HepG2 (cell line): Measurements from ENCODE around the gene DUS1L. TPM values are rescaled to one million over a fixed set of nuclear protein-coding genes. Genes with fewer than 3 reads are reported as not detected.
A peak's percentile ranks its signal among the peaks of the same experiment; 100 is the strongest.

ENCODE experiments used
- AGO1 ChIP-seq: fragments of 200-400 bp; formaldehyde crosslinking; IDR thresholded peaks from 2 replicates; pipeline ENCODE4 v1.6.1; 2017; ENCODE audit warnings: mild to moderate bottlenecking, low read depth, low read length, moderate library complexity; ENCODE audit not compliant: poor library complexity, severe bottlenecking
- CREM ChIP-seq, 2 experiments: sonication (generic) in 1 of 2; formaldehyde crosslinking in 1 of 2; IDR thresholded peaks; 2 replicates each; pipeline versions ENCODE4 v1.4.0 to v1.6.1; 2016 to 2020; ENCODE audit warnings: antibody characterized with exemption in 1 of 2, mild to moderate bottlenecking in 1 of 2, missing genetic modification reagents in 1 of 2
- FIP1L1 ChIP-seq: fragments of 200-400 bp; formaldehyde crosslinking; IDR thresholded peaks from 2 replicates; pipeline ENCODE4 v1.6.1; 2018; ENCODE audit warnings: low read depth, mild to moderate bottlenecking, low read length, moderate library complexity, borderline replicate concordance; ENCODE audit not compliant: insufficient read depth
- FOXA1 ChIP-seq, 2 experiments: fragments of 450-650 bp in 1 of 2; sonication (generic) in 1 of 2; formaldehyde crosslinking in 1 of 2; IDR thresholded peaks; 2 replicates each; pipeline versions ENCODE4 v1.4.0 to v1.6.1; 2016 to 2020; ENCODE audit warnings: missing genetic modification reagents in 1 of 2
- FOXJ3 ChIP-seq: sonication (generic); formaldehyde crosslinking; IDR thresholded peaks from 2 replicates; pipeline ENCODE4 v1.4.0; 2020; ENCODE audit warnings: missing genetic modification reagents, mild to moderate bottlenecking, borderline replicate concordance
- MAF1 ChIP-seq: sonication (generic); formaldehyde crosslinking; IDR thresholded peaks from 2 replicates; pipeline ENCODE4 v1.5.0; 2020; ENCODE audit warnings: missing genetic modification reagents, borderline replicate concordance
- ZNF230 ChIP-seq: sonication (generic); formaldehyde crosslinking; IDR thresholded peaks from 2 replicates; pipeline ENCODE4 v1.4.0; 2020; ENCODE audit warnings: mild to moderate bottlenecking, missing genetic modification reagents
- ZNF496 ChIP-seq: sonication (generic); formaldehyde crosslinking; IDR thresholded peaks from 2 replicates; pipeline ENCODE4 v1.8.1; 2023; ENCODE audit warnings: mild to moderate bottlenecking, moderate library complexity, missing genetic modification reagents; ENCODE audit not compliant: insufficient replicate concordance
- ZNF709 ChIP-seq: sonication (generic); formaldehyde crosslinking; IDR thresholded peaks from 2 replicates; pipeline ENCODE4 v1.5.0; 2020; ENCODE audit warnings: mild to moderate bottlenecking, missing genetic modification reagents
- polyA plus RNA-seq, 8 experiments: library from polyadenylated mRNA; depleted of rRNA in 3 of 8; stranded (reverse) in 7 of 8; unstranded in 1 of 8; fragments of >200 nt; fragmentation: Illumina TruSeq in 4 of 8; extraction: Trizol in 4 of 8; gene quantifications; 2 replicates each; pipeline versions ENCODE4 v1.2.1 to v1.2.3, GENCODE V29; 2011 to 2016; ENCODE audit warnings: low read depth in 4 of 8, missing spikeins in 1 of 8, mixed read lengths in 1 of 8; ENCODE audit not compliant: insufficient read depth in 1 of 8
- total RNA-seq, 5 experiments: library from RNA; depleted of rRNA; stranded (reverse); fragments of >200 nt; fragmentation: Illumina TruSeq; extraction: Trizol; gene quantifications; 2 replicates each; pipeline ENCODE4 v1.2.3, GENCODE V29; 2016; ENCODE audit warnings: low read depth in 1 of 5
- TF ChIP-seq, protein P1 (sequence below): sonication (generic); formaldehyde crosslinking; IDR thresholded peaks from 2 replicates; pipeline ENCODE4 v1.4.0; 2020; ENCODE audit warnings: mild to moderate bottlenecking, missing genetic modification reagents

The DUS1L gene
- total and polyA plus RNA-seq, 2 of the 13 experiments (the other 11 are each of a cell fraction or from before 2014, with no cell fraction given) = 81.0 to 109 TPM

DNA sequence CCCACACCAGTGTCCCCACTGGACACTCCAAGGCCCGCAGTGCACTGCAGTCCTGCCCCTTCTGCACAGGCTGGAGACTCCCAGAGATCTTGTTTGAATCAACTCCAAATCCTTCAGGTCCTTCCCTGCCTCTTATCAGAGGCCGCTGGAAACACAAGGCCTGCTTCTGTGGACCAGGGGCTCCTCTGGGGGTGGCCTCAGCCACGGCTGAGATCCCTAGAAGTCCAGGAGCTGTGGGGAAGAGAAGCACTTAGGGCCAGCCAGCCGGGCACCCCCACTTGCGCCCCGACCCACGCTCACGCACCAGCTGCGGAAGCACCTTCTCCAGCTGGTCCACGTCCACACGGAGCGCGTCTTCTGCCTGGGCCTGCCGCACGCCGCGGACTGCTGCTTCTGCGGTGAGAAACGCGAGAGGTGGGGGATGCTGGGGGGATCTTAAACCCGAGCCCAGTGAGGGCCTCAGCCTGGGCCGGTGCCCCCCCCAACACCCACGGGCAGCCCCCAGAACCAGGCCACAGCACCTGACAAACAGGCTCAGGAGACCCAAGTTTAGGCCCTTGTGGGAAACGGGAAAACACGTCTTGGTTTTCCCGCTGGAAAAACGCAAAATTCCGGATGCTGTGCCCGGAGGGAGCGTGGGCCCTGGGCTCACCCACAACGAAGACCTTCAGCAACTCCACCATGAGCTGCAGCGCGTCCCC lies 46.5 kb downstream of the DUS1L start (continued):
- no peak for TF ChIP-seq ZNF230 (CRISPR knock-in tag)
- no peak for TF ChIP-seq ZNF496 (CRISPR knock-in tag)
- 0 out of 2 replicates have a peak, but pooled peaks have one; percentile 12 for TF ChIP-seq FIP1L1
- TF ChIP-seq CREM (IDR thresholded peaks at IDR 0.05) = no peak
- TF ChIP-seq CREM (CRISPR knock-in tag; IDR thresholded peaks at IDR 0.05) = no peak
- TF ChIP-seq, protein P1, sequence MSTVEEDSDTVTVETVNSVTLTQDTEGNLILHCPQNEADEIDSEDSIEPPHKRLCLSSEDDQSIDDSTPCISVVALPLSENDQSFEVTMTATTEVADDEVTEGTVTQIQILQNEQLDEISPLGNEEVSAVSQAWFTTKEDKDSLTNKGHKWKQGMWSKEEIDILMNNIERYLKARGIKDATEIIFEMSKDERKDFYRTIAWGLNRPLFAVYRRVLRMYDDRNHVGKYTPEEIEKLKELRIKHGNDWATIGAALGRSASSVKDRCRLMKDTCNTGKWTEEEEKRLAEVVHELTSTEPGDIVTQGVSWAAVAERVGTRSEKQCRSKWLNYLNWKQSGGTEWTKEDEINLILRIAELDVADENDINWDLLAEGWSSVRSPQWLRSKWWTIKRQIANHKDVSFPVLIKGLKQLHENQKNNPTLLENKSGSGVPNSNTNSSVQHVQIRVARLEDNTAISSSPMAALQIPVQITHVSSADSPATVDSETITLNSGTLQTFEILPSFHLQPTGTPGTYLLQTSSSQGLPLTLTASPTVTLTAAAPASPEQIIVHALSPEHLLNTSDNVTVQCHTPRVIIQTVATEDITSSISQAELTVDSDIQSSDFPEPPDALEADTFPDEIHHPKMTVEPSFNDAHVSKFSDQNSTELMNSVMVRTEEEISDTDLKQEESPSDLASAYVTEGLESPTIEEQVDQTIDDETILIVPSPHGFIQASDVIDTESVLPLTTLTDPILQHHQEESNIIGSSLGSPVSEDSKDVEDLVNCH (CRISPR knock-in tag) = no peak
- TF ChIP-seq FOXA1 (IDR thresholded peaks at IDR 0.05) = no peak
- TF ChIP-seq FOXA1 (CRISPR knock-in tag; IDR thresholded peaks at IDR 0.05) = no peak
- peak; percentile 97 for TF ChIP-seq AGO1
- no peak for TF ChIP-seq FOXJ3 (CRISPR knock-in tag)
- TF ChIP-seq ZNF709 (CRISPR knock-in tag) = no peak
- TF ChIP-seq MAF1 (CRISPR knock-in tag) = 0 out of 2 replicates have a peak, but pooled peaks have one; percentile 32
